Transverse colon (tissue), 4 donors: ENCODE data around the gene DDI2.

ENCODE experiments used
- CTCF ChIP-seq, 5 experiments: fragments of 200-600 bp in 3 of 5; fragments of 450-650 bp in 2 of 5; sonication (generic) in 3 of 5; IDR thresholded peaks; 1 replicate in 2 of 5; 2 replicates in 3 of 5; pipeline ENCODE4 v1.5.1; 2016 to 2017; ENCODE audit warnings: antibody characterized with exemption in 5 of 5, inconsistent platforms in 3 of 5, mild to moderate bottlenecking in 2 of 5, moderate library complexity in 1 of 5
- POLR2AphosphoS5 ChIP-seq, 3 donors: sonication (generic); formaldehyde crosslinking; IDR thresholded peaks; one replicate each; pipeline ENCODE4 v1.6.1; 2016; ENCODE audit warnings: antibody characterized with exemption in 3 of 3

DNA sequence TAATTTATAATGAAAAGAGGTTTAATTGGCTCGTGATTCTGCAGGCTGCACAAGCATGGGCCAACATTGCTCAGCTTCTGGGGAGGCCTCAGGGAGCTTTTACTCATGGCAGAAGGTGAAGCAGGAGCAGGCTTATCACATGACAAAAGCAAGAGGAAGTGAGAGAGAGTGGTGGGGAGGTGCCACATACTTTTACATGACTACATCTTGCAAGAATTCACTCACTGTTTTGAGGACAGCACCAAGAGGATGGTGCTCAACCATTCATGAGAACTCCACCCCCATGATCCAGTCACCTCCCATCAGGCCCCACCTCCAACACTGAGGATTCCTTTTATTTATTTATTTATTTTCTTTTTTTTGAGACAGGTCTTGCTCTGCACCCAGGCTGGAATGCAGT, 61.3 kb downstream of the DDI2 start:
- no peak for TF ChIP-seq CTCF (IDR thresholded peaks at IDR 0.05)
- TF ChIP-seq POLR2AphosphoS5 (IDR thresholded peaks at IDR 0.05): no peak
